K562 (cell line): ENCODE results near the gene SPTLC2. TPM values are rescaled to one million over a fixed set of nuclear protein-coding genes. Genes with fewer than 3 reads are reported as not detected.
A peak's percentile ranks its signal among the peaks of the same experiment; 100 is the strongest.

ENCODE experiments used
- POLR2H ChIP-seq: IDR thresholded peaks from 2 replicates; pipeline ENCODE4 v1.6.1; 2016; ENCODE audit warnings: missing genetic modification characterization, low read depth, mild to moderate bottlenecking, control low read depth, missing compliant biosample characterization, moderate library complexity
- PPARD ChIP-seq: fragments of 250-450 bp; sonication (Bioruptor Pico); IDR thresholded peaks from 2 replicates; pipeline ENCODE4 v1.8.0; 2022; ENCODE audit warnings: inconsistent platforms, mild to moderate bottlenecking, moderate library complexity
- PREB ChIP-seq: sonication (generic); formaldehyde crosslinking; IDR thresholded peaks from 2 replicates; pipeline ENCODE4 v1.8.1; 2023; ENCODE audit warnings: mild to moderate bottlenecking, missing genetic modification reagents
- RBM25 ChIP-seq: fragments of 200-400 bp; formaldehyde crosslinking; IDR thresholded peaks from 2 replicates; pipeline ENCODE4 v1.6.1; 2018; ENCODE audit warnings: low read length, low read depth, moderate library complexity; ENCODE audit not compliant: severe bottlenecking
- TSHZ1 ChIP-seq: fragments of 250-450 bp; sonication (Bioruptor Pico); IDR thresholded peaks from 2 replicates; pipeline ENCODE4 v1.4.0; 2020; ENCODE audit warnings: mild to moderate bottlenecking, moderate library complexity
- WHSC1 ChIP-seq: IDR thresholded peaks from one replicate; pipeline ENCODE4 v1.6.1; 2012; ENCODE audit warnings: low read length, control low read depth, inconsistent platforms
- ZKSCAN8 ChIP-seq: fragments of 200-800 bp; sonication (Bioruptor generic); IDR thresholded peaks from 2 replicates; pipeline ENCODE4 v1.6.1; 2016; ENCODE audit warnings: missing genetic modification characterization, missing compliant biosample characterization
- polyA plus RNA-seq, 8 experiments: library from polyadenylated mRNA; depleted of rRNA in 4 of 8; stranded (reverse) in 5 of 8; unstranded in 3 of 8; fragments of >200 nt; fragmentation: Nextera tagmentation in 2 of 8; fragmentation: Illumina TruSeq in 1 of 8; extraction: Ambion mirVana in 2 of 8; extraction: Trizol in 1 of 8; gene quantifications; 2 replicates each; pipeline versions ENCODE4 v1.2.1 to v1.2.3, GENCODE V29; 2011 to 2014; ENCODE audit warnings: inconsistent platforms in 1 of 8, missing spikeins in 1 of 8
- total RNA-seq, 7 experiments: library from RNA; depleted of rRNA in 6 of 7; stranded (reverse); fragments of >200 nt in 6 of 7; fragmentation: Illumina TruSeq in 2 of 7; extraction: Trizol in 2 of 7; gene quantifications; 2 replicates each; pipeline versions ENCODE4 v1.2.1 to v1.2.3, GENCODE V29; 2011 to 2021; ENCODE audit warnings: low replicate concordance in 1 of 7

SPTLC2 gene
- total and polyA plus RNA-seq, 9 of the 15 experiments (the other 6 are each of a cell fraction or from before 2014, with no cell fraction given), result 4.5 to 30.4 (median 14.0) TPM

- TF ChIP-seq TSHZ1 (CRISPR knock-in tag), result no peak
- TF ChIP-seq PREB (CRISPR knock-in tag), result no peak
- no peak for TF ChIP-seq ZKSCAN8 (CRISPR knock-in tag)
- peak; percentile 91 for TF ChIP-seq RBM25
- no peak for TF ChIP-seq WHSC1
- TF ChIP-seq POLR2H (tag), result no peak
- TF ChIP-seq PPARD, result no peak
These were observed at the start of gene SPTLC2 (continued) for GRCh38 chr14:77616454-77617229.
